ENCODE results near the gene LNPK.

- TF ChIP-seq, protein P1, sequence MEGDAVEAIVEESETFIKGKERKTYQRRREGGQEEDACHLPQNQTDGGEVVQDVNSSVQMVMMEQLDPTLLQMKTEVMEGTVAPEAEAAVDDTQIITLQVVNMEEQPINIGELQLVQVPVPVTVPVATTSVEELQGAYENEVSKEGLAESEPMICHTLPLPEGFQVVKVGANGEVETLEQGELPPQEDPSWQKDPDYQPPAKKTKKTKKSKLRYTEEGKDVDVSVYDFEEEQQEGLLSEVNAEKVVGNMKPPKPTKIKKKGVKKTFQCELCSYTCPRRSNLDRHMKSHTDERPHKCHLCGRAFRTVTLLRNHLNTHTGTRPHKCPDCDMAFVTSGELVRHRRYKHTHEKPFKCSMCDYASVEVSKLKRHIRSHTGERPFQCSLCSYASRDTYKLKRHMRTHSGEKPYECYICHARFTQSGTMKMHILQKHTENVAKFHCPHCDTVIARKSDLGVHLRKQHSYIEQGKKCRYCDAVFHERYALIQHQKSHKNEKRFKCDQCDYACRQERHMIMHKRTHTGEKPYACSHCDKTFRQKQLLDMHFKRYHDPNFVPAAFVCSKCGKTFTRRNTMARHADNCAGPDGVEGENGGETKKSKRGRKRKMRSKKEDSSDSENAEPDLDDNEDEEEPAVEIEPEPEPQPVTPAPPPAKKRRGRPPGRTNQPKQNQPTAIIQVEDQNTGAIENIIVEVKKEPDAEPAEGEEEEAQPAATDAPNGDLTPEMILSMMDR (IDR thresholded peaks at IDR 0.05; ENCODE audit: low read depth, low read length, poor library complexity, severe bottlenecking), result no peak
- TF ChIP-seq EZH2phosphoT487 (IDR thresholded peaks at IDR 0.05; ENCODE audit: borderline replicate concordance, low read length), result no peak
Observed at GRCh38 chr2:176002688-176003210, 682 bp upstream of the LNPK start.

Data from DOHH2 (cell line).